Activated CD4-positive, alpha-beta T cell treated with anti-CD3 and anti-CD28 coated beads, Interleukin-2, amount 50 U/mL, for 16 hours (primary cell): ENCODE results near the gene PCBP1.
"Not testable (repeated sequence)": the region's sequence is repeated elsewhere in the genome, so short reads cannot be mapped to it uniquely, and the experiment has no call there.

ENCODE experiments used
- DNase-seq: peaks from one replicate; pipeline ENCODE4 v3.0.0-alpha.2; 2020

PCBP1 gene

GRCh38 chr2:70083344-70084156 lies 3.7 kb upstream of the PCBP1 start:
- peak; percentile 75 for DNase-seq

- peak; percentile 69 for DNase-seq
Observed at GRCh38 chr2:70084973-70085710, 2.1 kb upstream of the PCBP1 start.

GRCh38 chr2:70085711-70086277 lies 1.5 kb upstream of the PCBP1 start:
- no peak for DNase-seq

GRCh38 chr2:70086278-70086837 lies 919 bp upstream of the PCBP1 start:
- DNase-seq: peak; percentile 88

DNA sequence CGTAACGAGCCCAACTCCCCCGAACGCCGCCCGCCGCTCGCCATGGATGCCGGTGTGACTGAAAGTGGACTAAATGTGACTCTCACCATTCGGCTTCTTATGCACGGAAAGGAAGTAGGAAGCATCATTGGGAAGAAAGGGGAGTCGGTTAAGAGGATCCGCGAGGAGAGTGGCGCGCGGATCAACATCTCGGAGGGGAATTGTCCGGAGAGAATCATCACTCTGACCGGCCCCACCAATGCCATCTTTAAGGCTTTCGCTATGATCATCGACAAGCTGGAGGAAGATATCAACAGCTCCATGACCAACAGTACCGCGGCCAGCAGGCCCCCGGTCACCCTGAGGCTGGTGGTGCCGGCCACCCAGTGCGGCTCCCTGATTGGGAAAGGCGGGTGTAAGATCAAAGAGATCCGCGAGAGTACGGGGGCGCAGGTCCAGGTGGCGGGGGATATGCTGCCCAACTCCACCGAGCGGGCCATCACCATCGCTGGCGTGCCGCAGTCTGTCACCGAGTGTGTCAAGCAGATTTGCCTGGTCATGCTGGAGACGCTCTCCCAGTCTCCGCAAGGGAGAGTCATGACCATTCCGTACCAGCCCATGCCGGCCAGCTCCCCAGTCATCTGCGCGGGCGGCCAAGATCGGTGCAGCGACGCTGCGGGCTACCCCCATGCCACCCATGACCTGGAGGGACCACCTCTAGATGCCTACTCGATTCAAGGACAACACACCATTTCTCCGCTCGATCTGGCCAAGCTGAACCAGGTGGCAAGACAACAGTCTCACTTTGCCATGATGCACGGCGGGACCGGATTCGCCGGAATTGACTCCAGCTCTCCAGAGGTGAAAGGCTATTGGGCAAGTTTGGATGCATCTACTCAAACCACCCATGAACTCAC lies 673 bp downstream of the PCBP1 start:
- peak; percentile 63 for DNase-seq

DNA sequence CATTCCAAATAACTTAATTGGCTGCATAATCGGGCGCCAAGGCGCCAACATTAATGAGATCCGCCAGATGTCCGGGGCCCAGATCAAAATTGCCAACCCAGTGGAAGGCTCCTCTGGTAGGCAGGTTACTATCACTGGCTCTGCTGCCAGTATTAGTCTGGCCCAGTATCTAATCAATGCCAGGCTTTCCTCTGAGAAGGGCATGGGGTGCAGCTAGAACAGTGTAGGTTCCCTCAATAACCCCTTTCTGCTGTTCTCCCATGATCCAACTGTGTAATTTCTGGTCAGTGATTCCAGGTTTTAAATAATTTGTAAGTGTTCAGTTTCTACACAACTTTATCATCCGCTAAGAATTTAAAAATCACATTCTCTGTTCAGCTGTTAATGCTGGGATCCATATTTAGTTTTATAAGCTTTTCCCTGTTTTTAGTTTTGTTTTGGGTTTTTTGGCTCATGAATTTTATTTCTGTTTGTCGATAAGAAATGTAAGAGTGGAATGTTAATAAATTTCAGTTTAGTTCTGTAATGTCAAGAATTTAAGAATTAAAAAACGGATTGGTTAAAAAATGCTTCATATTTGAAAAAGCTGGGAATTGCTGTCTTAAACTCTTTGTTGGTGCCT lies 1.4 kb downstream of the PCBP1 start:
- DNase-seq: no peak

- DNase-seq: no peak
Observed at GRCh38 chr2:70089220-70089982, 2.1 kb downstream of the PCBP1 start.

DNA sequence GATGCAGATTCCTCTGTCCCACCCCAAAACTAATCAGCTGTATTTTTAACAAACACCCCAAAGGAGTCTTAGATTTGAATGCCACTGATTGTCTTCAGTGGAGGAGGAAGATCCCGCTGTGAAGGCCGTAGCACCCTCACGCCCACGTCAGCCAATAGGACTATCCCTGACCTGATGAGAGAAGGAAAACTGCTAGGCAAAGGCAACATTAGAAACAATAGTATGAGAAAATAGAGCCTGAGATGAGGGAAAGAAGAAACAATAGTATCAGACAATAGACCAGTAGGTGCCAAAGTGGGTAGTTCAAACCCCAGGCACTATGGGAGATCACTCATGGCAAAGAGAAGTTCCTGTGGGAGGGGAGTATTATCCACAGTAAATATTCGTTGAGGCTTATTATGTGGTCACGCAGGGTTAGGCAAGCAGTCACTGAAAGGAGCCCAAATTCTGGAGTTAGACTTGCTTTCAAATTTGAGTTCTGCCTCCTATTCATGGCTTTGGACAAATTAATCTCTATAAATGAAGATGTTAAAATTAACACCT lies 2.8 kb downstream of the PCBP1 start:
- no peak for DNase-seq

GRCh38 chr2:70090706-70091334 lies 3.5 kb downstream of the PCBP1 start:
- no peak for DNase-seq

DNA sequence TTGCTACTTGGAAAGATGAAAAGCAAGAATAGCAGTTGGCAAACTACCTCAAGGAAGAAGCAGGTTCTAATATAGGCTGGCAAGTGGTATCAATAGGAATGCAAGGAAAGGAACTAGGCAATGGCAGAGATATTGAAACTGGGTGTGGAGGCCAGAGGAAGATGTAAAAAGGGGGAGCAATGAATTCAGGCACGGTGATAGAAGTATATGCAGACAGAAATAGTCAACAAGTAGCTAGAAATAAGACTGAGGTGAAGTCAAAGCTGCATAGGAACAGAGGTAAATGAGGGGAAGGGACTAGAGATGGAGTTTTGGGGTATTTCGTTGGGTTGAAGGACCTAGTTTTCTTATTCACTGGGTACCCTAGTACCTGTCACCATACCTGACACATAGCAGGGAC lies 4.1 kb downstream of the PCBP1 start:
- DNase-seq: no peak

- DNase-seq: no peak
Observed at GRCh38 chr2:70091816-70092215, 4.5 kb downstream of the PCBP1 start.

DNA sequence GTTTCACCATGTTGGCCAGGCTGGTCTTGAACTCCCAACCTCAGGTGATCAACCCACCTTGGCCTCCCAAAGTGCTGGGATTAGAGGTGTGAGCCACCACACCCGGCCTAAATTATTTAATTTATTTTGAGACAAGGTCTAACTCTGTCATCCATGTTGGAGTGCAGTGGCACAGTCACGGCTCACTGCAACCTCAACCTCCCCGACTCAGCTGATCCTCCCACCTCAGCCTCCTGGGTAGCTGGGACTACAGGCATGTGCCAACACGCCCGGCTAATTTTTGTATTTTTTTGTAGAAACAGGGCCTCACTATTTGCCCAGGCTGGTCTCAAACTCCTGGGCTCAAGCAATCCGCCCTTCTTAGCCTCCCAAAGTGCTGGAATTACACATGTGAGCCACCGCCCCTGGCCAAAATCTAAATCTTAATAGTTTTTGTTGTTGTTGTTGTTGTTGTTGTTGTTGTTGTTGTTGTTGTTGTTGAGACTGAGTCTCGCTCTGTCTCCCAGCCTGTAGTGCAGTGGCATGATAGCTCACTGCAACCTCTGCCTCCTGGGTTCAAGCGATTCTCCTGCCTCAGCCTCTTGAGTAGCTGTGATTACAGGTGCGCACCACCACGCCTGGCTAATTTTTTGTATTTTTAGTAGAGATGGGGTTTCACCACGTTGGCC lies 5.4 kb downstream of the PCBP1 start:
- DNase-seq: not testable (repeated sequence)

DNA sequence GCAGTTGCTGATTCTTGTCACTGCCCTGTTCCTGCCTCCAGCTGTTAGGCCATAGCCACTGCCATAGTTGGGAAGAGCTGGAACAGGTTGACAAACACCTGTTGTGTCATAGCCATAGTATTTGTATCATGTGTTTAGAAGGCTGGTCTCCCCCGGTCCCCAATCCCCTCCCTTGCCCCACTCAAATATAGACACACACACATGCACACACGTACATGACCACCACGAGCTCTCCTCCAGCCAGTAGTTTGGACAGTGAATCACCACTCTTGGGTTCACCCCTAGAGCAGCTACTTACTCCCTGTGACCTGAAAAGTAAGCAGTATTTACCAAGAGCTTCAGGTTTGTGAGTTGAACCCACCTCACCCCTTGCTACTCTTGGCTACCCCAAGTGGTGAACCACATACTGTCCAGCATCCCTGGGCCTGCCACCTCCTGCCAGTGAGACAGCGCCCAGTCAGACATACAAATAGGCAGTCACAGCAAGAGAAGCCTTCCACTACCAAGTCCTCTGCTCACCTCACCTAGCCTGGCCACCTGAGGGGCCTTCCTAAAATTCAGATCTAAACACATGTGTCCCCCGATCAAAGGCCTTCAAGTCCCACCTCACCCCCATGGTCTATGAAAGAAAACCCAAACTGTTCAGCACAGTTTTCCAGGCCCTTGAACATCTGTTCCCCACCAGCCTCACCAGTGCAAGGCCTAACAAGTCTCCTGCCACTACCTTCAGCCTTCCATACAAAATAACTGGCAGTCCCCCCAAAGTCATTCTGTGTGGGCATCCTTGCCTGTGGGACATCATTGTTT lies 7.1 kb downstream of the PCBP1 start:
- DNase-seq: no peak

- DNase-seq: peak; percentile 77
Observed at GRCh38 chr2:70094978-70095719, 7.9 kb downstream of the PCBP1 start.

GRCh38 chr2:70095720-70096670 lies 8.7 kb downstream of the PCBP1 start:
- DNase-seq: no peak

GRCh38 chr2:70098032-70098431 lies 10.8 kb downstream of the PCBP1 start:
- no peak for DNase-seq

- DNase-seq: no peak
Observed at GRCh38 chr2:70099270-70099669, 12.0 kb downstream of the PCBP1 start.
